Activated T-cell treated with anti-CD3 and anti-CD28 coated beads for 1 hour (primary cell): ENCODE data around the gene RCOR2.
A peak's percentile ranks its signal among the peaks of the same experiment; 100 is the strongest.
"Not testable (repeated sequence)": the region's sequence is repeated elsewhere in the genome, so short reads cannot be mapped to it uniquely, and the experiment has no call there.

ENCODE experiments used
- DNase-seq: peaks from one replicate; pipeline ENCODE4 v3.0.0-alpha.2; 2020; ENCODE audit warnings: low read depth

The RCOR2 gene

DNA sequence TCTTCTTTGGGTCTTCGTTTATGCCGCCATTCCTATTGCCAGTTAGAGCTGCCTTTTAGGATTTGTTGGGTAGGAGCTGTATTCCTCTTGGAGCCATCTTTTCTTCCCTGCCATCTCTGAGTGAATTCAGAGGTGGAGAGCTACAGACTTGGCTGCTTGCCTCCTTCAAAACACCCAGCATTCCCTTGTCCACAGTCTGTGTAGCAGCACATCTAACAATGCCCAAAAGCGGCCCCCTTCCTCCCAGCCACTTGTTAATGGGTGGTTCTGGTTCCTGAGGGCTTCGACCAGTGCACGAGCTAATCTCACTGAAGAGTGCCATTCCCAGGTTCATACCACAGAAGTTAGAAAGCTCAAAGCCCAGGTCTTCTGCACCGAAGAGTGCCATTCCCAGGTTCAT is 40.3 kb downstream of the RCOR2 start:
- no peak for DNase-seq

DNA sequence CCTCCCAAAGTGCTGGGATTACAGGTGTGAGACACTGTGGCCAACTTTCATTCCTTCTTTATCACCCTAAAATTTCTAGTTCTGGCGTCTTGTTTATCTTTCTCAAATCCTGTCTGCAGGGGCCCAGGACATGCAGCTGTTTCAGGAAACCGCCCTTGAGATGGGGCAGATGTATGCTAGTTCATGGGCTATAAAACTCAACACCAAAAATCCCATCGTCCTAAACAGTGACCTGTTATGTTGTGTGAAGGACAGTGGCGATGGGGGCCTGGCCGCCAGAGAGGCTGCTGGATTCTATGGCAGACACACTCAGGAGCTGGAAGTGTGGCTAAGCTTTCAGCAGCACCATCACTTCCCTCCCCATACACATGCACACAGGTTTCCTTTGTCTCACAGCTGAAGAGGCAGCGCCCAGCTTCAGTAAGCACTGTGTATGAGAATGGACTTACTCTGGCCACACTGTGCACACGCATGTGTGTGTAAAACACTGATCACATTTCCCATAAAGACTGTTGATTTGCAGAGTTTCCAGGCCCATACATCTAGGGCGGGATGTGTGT is 41.4 kb downstream of the RCOR2 start:
- DNase-seq, result no peak

DNA sequence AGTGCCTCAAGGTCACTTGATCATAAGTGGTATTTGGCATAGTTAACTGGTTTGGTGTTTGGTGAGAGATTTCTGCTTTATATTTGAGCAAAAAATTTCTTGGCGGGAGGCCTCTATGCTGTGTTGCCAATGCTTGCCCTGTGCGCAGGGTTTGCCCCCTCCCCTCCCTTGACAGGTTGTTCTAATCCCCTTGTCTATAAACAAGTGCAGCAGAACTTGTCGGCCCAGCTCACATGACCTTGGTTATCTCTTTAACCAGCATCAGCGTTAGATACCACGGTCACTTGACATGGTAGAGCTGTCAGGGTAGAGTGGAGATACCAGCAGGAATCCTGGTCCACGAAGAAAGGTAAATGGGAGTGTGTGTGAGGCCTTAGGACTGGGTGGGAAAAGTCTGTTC is 42.5 kb downstream of the RCOR2 start:
- DNase-seq, result no peak

DNA sequence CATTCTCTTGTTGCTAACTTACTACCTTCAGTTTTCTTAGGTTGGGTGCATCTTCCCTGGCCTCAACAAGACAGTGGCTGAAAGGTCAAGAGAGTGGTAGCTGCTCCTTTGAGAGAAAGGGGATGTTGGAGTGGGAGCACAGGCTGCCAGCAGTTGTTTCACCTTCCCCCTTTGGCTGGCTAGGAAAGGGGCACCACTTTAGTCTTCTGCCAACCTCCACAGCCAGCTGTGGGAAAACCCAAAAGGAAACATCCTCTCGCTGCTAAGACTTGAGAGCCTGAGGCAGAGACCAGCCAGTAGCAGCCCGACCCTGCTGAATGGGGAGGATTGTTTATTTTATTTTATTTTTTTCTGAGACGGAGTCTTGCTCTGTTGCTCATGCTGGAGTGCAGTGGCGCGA is 43.7 kb downstream of the RCOR2 start:
- DNase-seq, result no peak

DNA sequence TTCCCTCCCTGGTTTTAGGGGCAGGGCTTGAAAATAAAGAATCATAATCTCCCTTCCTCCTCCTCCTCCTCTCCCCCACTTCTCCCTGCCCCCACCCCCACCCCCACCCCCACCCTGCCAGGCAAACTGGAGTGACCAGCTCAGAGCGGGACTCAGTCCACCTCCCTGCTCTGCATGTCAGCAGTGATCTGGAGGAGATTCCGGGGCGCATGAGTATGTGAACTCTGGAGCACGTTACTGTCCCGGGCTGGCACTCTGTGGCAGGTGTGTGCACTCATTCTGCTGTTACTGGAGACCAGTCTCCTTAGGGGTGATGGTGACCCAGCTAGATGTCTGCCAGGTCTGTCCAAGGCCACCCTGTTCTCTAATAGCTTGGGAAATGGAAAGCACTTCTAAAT is 44.2 kb downstream of the RCOR2 start:
- DNase-seq, result no peak

DNA sequence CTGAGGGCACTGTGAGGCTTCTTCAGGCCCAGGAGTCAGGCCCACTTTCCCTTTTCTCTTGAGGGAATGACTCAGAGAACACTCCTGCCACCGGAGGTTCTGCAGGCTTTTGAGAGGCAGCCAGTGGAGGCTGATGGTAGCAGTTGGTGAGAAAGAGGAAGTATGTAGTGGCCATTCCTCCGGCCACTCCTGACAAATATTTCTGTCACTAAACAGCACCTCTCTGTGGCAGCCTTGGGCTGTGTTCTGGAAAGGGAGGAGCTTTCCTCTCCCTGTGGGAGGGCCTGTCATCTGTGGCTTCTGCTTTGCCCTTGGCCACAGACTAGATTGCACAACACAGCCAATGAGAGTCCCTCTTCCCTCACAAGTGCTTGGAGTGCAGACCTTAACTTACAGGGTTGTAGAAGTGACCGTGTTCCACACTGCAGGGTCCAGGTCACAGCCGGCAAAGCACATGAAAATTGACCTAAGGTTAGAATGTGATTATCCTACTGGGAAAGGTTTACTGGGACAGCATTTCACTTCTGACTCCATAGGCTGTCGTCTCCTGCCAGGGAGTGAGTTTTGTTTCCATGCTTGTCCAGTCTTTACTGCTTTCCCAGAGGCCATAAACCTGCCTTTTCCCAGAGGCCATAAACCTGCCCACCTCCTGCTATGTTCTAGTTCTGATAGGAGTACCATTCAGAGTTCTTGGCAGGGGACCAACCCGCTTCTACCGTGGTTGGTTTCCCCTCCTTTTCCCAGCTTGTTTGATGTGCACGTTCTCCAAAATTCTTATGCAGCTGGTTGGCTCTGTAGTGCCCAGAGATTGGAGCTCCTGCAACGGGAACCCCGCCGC is 44.8 kb downstream of the RCOR2 start:
- no peak for DNase-seq

DNA sequence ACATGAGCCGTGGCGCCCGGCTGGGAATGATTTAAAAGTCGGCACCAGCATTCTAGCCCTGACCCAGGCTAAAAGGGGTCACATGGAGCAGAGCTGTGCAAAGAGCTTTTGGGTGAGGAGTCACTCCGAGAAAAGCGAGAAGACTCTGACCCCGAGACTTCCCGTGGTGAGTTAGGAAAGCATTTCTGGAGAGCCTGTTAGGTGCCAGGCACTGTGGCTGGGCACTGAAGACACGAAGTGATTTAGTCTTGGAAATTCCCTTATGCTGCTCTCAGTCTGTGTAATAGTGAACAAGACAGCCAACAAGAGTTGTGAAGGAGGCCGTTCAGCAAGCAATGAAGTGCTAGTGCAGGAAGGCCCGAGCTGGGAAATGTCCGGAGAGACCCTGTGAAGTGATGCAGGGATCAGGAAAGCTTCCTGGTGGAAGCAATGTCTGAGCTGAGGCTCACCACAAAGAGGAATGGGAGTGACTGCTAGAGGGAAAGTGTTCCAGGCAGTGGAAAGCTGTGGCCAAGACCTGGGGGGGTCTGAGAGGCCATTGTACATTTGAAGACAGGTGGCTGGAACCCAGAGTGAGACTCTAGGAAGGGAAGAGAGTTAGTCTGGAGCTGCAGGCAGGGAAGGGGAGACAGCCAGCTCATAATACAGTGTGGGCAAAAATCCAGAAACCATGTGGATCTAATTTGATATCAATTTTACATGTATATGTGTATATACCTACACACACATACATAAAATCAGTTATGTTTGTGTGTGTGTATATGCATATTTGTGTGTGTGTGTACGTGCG is 46.4 kb downstream of the RCOR2 start:
- DNase-seq, result no peak

DNA sequence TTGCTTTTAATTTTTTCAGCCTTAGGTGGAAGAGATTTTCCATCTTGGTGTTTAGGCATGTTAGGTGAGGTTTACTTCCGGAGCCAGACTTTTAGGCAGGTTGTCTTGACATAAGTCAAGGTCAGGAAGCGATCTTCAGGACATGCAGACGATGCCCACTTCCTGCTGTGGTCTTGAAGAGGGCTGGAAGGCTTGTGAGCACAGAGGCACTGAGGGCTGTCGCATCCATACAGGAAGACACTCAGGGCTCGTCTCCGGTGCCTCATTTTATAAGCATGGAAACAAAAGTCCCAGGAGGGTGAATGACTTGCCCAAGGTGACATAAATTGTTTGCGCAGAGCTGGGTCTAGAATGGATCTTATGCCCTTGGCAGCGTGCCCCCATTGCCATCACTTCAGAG is 47.3 kb downstream of the RCOR2 start:
- peak; percentile 15 for DNase-seq

DNA sequence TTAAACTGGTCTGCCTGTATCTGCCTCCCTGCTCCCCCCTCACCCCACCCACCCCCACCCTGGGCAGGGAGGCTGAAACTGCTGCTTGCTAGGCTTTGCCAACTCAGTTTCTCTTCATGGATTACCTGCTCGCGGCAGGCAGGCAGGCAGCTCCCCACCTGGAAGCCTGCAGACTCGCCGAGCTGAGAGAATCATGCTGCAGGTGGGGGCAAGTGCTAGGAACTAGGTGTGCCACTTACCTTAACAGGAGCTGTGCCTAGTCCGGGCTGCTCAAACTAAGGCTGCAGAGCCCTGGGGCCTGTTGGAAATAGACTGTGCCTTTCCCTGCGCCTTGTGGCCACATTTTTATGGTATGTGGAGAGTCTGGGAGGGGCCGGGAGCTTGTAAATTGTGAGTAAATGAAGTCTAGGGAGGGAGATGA is 47.8 kb downstream of the RCOR2 start:
- DNase-seq, result no peak

DNA sequence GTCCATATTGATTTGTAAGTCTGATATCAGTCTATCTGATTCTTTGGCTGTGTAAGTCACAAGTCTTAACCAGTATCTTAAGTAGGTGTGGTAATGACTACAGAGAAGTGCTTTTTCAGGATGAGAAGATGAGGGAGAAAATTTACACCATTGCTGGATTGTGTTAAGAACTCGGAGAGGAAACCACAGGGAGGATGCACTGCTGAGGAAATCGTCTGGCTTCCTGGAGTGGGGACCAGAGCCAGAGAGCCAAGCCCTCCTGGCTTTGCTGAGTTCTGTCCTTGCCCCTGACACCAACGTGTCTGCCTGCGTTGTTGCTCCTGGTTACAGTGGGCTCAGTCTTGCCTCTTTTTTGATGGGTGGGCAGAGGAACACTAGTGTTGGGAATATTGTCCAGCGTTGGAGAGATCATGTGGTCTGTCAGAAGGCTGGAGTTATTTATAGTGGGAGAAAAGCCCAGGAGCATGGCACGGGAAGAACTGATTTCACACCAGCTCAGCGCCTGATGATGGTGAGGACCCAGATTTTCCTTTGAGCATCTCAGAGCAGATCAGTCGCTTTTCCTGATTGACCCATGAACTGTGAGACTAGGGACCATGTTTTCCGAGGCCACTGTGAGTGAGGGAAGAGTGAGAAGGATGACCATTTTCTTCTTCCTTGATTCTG is 48.4 kb downstream of the RCOR2 start:
- no peak for DNase-seq

DNA sequence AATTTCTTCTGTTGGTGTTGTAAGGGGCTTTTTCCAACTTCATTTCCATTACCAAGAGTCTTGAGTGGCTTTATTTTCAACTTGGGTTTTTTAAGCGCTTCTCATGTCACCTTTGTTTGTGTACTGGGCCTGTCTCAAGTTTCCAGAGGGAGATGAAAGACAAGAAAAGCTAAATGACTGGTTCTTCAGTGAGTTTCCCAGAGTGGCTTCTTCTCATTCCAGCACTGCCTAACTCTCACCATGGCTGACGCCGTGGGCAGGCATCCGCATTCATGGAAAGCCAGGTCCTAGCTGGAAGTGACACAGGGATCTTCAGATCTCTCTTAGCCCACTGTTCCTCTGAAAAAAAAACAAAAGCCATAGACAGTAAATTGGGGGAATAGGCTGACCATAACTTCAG is 49.5 kb downstream of the RCOR2 start:
- DNase-seq, result no peak

DNA sequence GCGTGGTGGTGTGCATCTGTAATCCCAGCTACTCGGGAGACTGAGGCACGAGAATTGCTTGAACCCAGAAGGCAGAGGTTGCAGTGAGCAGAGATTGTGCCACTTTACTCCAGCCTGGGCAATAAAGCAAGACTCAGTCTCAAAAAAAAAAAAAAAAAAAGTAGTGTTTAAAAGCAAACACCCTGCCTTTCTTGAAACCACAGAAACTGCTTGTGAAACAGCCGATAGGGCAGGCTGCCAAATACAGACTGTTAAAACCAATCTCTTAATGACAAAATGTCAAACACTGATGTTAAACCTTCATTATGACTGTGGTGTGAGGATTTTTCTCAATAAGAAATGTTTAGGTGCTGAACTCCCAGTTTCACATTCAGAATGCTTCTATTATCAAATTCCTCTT is 50.8 kb downstream of the RCOR2 start:
- peak; percentile 51 for DNase-seq

DNA sequence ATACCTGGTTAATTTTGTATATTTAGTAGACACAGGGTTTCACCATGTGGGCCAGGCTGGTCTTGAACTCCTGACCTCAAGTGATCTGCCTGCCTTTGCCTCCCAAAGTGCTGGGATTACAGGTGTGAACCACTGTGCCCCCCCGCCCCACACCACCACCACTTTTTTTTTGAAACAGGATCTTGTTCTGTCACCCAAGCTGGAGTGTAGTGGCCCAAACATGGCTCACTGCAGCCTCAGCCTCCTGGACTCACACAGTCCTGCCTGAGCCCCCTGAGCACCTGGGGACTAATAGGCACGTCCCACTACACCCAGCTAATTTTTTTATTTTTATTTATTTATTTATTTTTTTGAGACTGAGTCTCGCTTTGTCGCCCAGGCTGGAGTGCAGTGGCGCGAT is 53.3 kb downstream of the RCOR2 start:
- not testable (repeated sequence) for DNase-seq

DNA sequence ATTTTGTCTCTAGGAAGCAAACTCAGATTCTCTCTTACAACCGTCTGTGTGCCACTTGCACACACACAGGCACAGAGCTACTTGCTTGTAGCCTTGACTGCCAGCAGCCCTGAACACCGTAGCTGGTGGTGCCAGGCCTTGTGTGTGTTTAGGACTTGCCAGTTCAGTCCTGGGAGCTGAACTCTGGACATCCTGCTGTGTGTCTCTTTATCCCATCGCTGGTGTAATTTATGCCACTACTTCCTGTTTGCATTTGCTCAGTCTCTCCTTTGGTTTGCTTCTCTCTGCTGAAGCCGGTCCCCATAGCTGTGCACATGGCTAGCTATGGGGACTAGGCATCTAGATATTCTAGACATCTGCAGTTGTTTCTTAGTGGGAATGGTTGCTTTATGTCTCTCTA is 54.0 kb downstream of the RCOR2 start:
- DNase-seq, result no peak
